GM19238 (cell line): ENCODE results near the gene LMF1.

ENCODE experiments used
- DNase-seq: peaks from one replicate; pipeline ENCODE4 v3.0.0; 2011; ENCODE audit warnings: low spot score; ENCODE audit not compliant: insufficient read length

LMF1 gene

GRCh38 chr16:931171-931570 is 39.6 kb downstream of the LMF1 start:
- DNase-seq, result no peak

DNA sequence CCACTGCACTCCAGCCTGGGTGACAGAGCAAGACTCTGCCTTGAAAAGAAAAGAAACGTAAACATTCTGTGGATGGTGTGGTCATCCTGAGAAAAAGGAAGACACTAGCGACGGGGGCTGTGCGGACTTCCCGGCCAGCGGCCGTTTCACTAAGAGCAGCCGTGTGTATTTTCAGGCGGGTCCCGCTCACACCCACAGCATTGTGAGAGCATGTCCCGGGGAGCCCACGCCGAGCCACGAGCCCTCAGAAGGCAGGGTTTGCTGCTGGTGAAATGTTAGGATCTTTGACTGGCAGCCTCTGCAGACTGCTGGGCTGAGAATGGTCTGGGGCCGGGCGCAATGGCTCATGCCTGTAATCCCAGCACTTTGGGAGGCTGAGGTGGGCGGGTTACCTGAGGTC is 40.3 kb downstream of the LMF1 start:
- no peak for DNase-seq

GRCh38 chr16:930076-930475 is 40.7 kb downstream of the LMF1 start:
- no peak for DNase-seq

DNA sequence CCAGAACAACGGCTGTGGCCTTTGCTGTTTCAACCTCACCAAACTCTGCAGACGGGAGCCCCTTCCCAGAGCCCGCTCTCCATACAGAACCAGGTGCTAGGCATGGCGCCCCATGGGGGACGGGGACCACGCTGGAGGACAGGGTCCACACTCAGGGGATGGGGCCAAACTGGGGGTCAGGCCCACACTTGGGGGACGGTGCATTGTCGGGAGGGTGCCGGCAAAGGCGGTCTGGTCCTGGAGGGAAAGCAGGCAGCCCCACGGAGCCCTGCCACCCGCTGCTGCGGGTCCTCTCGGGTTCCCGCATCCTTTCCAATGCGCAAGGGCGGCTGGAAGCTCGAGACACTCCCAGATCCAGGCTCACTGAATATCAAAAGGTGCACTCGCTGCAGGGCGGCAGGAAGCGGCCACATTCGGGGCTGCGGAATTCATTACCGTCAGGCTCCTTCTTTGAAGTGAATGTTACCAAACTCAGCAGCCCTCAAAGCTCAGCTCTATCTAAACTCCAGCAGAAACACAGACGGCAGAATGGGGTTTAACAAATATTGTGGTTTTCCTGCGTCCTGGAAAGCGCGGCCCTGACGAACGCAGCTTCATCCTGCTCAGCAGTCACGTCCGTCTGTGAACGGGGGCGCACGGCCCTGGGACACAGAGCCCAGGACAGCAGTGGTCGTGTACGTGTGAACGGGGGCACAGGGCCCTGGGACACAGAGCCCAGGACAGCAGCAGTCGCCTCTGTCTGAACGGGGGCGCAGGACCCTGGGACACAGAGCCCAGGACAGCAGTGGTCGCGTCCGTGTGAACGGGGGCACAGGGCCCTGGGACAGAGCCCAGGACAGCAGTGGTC is 41.3 kb downstream of the LMF1 start:
- DNase-seq, result no peak

- no peak for DNase-seq
Observed at GRCh38 chr16:928526-928925, 42.3 kb downstream of the LMF1 start.

- DNase-seq, result no peak
Observed at GRCh38 chr16:927931-928330, 42.9 kb downstream of the LMF1 start.

DNA sequence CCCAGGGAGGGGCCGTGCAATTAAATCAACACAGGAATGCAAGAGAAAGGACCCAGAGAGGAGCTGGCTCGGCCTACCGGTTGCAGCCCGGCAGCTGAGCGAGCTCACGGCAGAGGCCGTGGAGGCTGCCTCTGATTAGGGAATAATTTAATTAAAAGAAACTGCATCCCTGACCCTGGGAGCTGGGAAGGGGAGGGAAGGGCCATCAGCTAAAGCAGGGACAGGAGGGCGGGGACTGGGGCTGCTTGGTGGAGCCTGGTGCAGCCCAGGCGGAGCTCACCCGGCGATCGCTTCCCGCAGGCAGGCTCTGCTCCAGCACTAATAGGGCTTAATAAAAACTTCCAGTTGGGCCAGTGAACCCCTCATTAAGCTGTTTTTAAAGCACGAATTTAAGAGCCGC is 43.4 kb downstream of the LMF1 start:
- no peak for DNase-seq

- no peak for DNase-seq
Observed at GRCh38 chr16:926715-927114, 44.1 kb downstream of the LMF1 start.

DNA sequence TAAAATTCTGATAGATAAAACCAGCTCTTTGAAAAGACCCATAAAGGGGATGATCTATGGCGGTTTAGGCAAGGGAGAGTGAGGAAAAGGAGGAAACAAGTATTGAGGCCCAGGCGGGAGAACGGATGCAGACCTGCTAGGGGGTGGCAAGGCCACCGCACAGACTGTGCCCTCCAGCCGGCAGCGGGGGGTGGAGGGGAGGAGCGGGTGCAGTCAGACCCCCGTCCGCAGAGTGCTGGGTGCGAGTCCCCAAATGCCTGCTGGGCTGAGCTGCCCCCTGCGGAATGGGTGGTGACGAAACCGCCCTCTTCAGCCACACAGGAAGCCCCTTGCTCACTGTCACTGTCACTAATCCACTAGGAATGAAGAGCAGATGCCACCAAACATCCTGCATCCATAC is 46.0 kb downstream of the LMF1 start:
- DNase-seq, result no peak

DNA sequence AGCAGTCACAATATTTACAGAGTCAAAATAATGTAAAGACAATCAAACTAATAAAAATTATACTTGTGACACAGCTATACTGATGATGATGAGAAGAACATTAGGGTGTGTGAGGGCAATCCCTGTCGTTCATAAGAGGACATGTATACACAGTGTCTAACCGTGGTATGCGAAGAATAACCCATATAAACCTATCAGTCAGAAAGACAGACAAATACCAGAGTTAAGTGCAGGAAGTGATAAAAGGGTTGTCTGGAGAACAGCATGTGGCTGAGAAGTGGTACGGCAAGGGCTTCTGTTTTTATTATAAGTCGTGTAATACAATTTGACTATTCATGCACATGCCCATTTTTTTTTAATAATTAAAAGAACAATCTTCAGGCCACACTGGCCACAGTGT is 46.7 kb downstream of the LMF1 start:
- no peak for DNase-seq

GRCh38 chr16:923184-923583 is 47.6 kb downstream of the LMF1 start:
- no peak for DNase-seq

DNA sequence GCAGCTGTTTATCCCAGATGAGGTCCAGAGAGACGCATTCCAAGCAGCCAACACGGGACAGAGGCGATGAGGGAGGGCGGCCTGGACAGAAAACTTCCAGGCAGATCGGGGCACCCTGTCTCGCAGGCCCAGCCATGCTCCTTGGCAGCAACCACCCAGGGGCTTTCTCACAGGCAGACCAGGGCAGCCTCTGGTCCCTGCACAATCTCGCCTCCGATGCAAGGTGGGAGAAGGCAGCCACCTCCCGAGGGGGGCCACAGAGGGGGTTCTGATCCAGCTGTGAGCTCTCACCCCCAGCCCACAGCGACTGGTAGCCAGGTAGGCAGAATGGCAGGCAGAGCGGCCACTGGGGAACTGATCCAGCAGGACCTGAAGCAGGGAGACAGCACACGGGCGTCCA is 48.7 kb downstream of the LMF1 start:
- no peak for DNase-seq

DNA sequence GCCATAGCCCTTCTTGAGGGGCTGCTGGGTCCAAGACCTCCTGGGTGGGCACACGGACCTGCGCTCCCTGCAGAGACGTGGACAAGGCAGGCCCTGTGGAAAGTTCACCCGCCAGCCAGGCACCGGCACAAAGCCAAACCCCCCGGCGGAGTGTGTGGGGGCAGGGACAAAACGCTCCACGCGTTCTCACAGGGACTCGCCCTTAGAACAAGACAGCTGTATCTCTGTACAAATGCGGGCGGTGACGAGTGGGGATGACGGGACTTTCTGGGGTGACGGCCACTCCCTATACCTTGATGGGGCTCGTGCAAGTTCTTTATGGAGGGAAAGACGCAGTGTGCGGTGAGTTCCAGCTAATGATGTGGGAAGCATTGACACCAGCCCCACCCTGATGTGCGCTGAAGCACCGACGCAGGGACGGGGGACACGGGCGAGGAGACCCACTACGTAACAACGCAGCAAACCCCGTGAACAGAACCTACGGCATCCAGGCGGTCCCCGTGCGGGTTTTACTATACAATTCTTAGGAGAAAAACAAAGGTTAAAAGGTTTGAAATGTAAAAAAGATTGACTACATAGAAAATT is 49.4 kb downstream of the LMF1 start:
- DNase-seq, result no peak

- no peak for DNase-seq
Observed at GRCh38 chr16:920717-921116, 50.1 kb downstream of the LMF1 start.

DNA sequence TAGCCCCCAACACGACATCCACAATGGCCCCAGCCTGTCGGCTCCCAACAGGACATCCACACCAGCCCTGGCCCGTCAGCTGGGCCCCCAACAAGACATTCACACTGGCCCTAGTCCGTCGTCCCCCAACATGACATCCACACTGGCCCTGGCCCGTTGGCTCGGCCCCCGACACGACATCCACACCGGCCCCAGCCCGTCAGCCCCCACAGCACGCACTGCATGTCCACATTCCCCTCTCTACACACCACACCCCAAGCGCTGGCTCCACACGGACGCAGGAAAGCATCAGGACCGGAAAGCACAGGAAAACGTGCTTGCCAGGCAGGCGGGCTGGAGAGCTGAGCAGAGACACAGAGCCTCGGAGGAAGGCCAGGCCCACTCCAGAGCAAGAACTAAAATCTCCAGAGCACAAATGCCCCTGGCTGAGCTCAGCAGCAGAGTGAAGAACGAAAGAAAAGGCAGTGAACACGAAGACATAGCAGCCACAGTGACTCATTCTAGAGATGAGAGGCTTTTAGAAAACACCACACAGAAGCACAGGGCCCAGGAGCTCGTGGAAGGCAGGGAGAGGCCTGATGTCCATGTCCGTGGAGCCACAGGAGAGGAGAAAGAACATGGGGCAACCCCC is 50.6 kb downstream of the LMF1 start:
- DNase-seq, result no peak

GRCh38 chr16:919658-920050 is 51.1 kb downstream of the LMF1 start:
- no peak for DNase-seq

GRCh38 chr16:918741-919657 is 51.8 kb downstream of the LMF1 start:
- DNase-seq, result no peak

DNA sequence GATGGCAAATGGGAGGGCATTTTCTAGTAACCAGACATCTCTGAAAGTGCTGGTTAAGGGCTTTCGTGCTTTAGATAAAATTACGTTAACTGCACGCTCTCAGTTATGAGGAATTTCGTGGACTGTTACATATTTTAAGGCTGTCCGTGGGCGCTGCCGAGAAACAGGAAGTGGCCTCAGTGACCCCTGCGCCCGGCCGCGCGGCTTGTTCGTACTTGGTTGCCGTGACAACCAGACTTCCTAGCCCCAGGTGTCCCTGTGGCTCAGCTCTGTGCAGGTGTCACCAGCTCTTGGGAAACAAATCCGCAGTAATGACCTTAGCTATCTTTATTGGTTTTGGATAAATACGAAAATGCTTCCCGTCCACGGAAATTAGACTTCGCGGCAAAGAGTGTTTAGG is 52.7 kb downstream of the LMF1 start:
- no peak for DNase-seq

- DNase-seq, result no peak
Observed at GRCh38 chr16:917591-918061, 53.2 kb downstream of the LMF1 start.

DNA sequence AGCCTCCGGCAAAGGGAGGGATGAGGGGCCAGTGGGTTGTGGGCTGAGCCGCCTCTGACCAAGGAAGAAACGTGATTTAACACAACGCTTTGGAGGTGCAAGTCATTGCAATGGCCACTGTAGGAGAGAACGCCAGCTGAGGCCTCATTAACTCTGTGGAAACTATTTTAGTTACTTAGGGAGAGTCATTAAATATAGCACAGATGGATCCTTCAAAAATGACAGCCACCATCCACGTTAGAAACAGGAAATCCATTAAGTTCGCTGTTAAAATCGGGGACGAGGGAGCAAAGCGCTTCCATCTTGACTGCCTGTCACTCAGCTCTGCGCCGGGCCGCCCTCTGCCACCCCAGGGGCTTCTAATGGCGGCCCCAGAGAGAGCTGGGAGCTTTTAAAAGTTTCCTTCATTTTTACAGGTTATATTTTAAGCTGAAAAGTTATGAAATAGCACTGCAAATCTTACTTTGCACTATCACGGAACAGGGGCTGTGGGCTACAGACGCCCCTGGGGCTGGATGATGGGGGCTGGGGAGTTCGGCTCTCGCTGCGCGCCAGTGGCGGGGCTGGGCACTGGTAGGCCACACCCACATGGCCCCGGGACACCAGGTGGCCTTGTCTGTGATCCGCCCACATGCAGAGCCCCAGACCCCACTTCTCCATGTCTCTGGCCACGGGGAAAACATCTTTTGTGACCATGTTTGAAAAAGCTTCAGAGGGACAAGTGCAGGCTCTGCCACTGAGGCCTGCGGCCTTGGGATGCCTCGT is 54.6 kb downstream of the LMF1 start:
- no peak for DNase-seq

GRCh38 chr16:915546-915945 is 55.2 kb downstream of the LMF1 start:
- no peak for DNase-seq
